Measurements from ENCODE around the gene ZNF672. TPM values are rescaled to one million over a fixed set of nuclear protein-coding genes. Genes with fewer than 3 reads are reported as not detected.
"Not testable (repeated sequence)": the region's sequence is repeated elsewhere in the genome, so short reads cannot be mapped to it uniquely, and the experiment has no call there.

Gene ZNF672
- polyA plus RNA-seq, 3 donors = 18.6 to 25.6 (median 24.0) TPM

GRCh38 chr1:248824301-248824700, 13.7 kb upstream of the ZNF672 start:
- DNase-seq (ENCODE audit: extremely low read depth in 1 of 11, low read depth in 9 of 11, low spot score in 4 of 11) = no peak

- DNase-seq (ENCODE audit: extremely low read depth in 1 of 11, low read depth in 9 of 11, low spot score in 4 of 11) = no peak
These were observed 13.3 kb upstream of the ZNF672 start for GRCh38 chr1:248824701-248825100.

GRCh38 chr1:248825136-248825535, 12.9 kb upstream of the ZNF672 start:
- DNase-seq (ENCODE audit: extremely low read depth in 1 of 11, low read depth in 9 of 11, low spot score in 4 of 11) = no peak

GRCh38 chr1:248825573-248825908, 12.5 kb upstream of the ZNF672 start:
- DNase-seq (ENCODE audit: extremely low read depth in 1 of 11, low read depth in 9 of 11, low spot score in 4 of 11) = peak in 1 of 11 donors; percentile 35

- peak; percentile 92 to 99 (median 95) for DNase-seq (ENCODE audit: extremely low read depth in 1 of 11, low read depth in 9 of 11, low spot score in 4 of 11)
These were observed 11.9 kb upstream of the ZNF672 start, which contains the start of gene SH3BP5L for GRCh38 chr1:248825909-248826760. SH3BP5L (minus strand) TSS chr1:248825915; CDS start chr1:248824935, 980 bp downstream.

GRCh38 chr1:248828845-248829244, 9.2 kb upstream of the ZNF672 start:
- DNase-seq (ENCODE audit: extremely low read depth in 1 of 11, low read depth in 9 of 11, low spot score in 4 of 11) = no peak

- DNase-seq (ENCODE audit: extremely low read depth in 1 of 11, low read depth in 9 of 11, low spot score in 4 of 11) = not testable (repeated sequence)
These were observed 7.4 kb upstream of the ZNF672 start for GRCh38 chr1:248830718-248831017.

- no peak for DNase-seq (ENCODE audit: extremely low read depth in 1 of 11, low read depth in 9 of 11, low spot score in 4 of 11)
These were observed 6.2 kb upstream of the ZNF672 start for GRCh38 chr1:248831842-248832241.

GRCh38 chr1:248834343-248834940, 3.6 kb upstream of the ZNF672 start:
- DNase-seq (ENCODE audit: extremely low read depth in 1 of 11, low read depth in 9 of 11, low spot score in 4 of 11) = no peak

- DNase-seq (ENCODE audit: extremely low read depth in 1 of 11, low read depth in 9 of 11, low spot score in 4 of 11) = no peak
These were observed 811 bp upstream of the ZNF672 start for GRCh38 chr1:248837045-248837780.

- DNase-seq (ENCODE audit: extremely low read depth in 1 of 11, low read depth in 9 of 11, low spot score in 4 of 11) = peak in 10 of 11 donors; percentile 83 to 91 (median 87)
These were observed 538 bp downstream of the ZNF672 start for GRCh38 chr1:248838357-248839167.

GRCh38 chr1:248839168-248839555, 1.1 kb downstream of the ZNF672 start:
- no peak for DNase-seq (ENCODE audit: extremely low read depth in 1 of 11, low read depth in 9 of 11, low spot score in 4 of 11)

GRCh38 chr1:248840946-248841345, 2.9 kb downstream of the ZNF672 start:
- DNase-seq (ENCODE audit: extremely low read depth in 1 of 11, low read depth in 9 of 11, low spot score in 4 of 11) = no peak

GRCh38 chr1:248841702-248842395, 3.8 kb downstream of the ZNF672 start:
- DNase-seq (ENCODE audit: extremely low read depth in 1 of 11, low read depth in 9 of 11, low spot score in 4 of 11) = peak in 3 of 11 donors; percentile 19 to 29 (median 26)

GRCh38 chr1:248842781-248843331, 4.8 kb downstream of the ZNF672 start:
- no peak for DNase-seq (ENCODE audit: extremely low read depth in 1 of 11, low read depth in 9 of 11, low spot score in 4 of 11)

GRCh38 chr1:248843687-248844086, 5.7 kb downstream of the ZNF672 start:
- DNase-seq (ENCODE audit: extremely low read depth in 1 of 11, low read depth in 9 of 11, low spot score in 4 of 11) = no peak

GRCh38 chr1:248844526-248844925, 6.5 kb downstream of the ZNF672 start:
- no peak for DNase-seq (ENCODE audit: extremely low read depth in 1 of 11, low read depth in 9 of 11, low spot score in 4 of 11)

GRCh38 chr1:248847181-248847955, 9.3 kb downstream of the ZNF672 start:
- no peak for DNase-seq (ENCODE audit: extremely low read depth in 1 of 11, low read depth in 9 of 11, low spot score in 4 of 11)
